Coronary artery (tissue), 2 donors: ENCODE measurements around the gene VMP1.
"Not testable (repeated sequence)": the region's sequence is repeated elsewhere in the genome, so short reads cannot be mapped to it uniquely, and the experiment has no call there.

Experiments used
- DNase-seq: peaks from one replicate; pipeline ENCODE4 v3.0.0-alpha.2; 2017; ENCODE audit warnings: low spot score
- H3K27ac ChIP-seq, 2 donors: fragments of 200-600 bp; sonication (generic); one replicate each; pipeline ENCODE4 v1.5.1; 2016 to 2019
- H3K4me3 ChIP-seq: fragments of 200-600 bp; sonication (generic); 2 replicates; pipeline ENCODE4 v1.5.1; 2016; ENCODE audit warnings: mild to moderate bottlenecking, moderate library complexity
- CTCF ChIP-seq: fragments of 200-600 bp; sonication (generic); IDR thresholded peaks from one replicate; pipeline ENCODE4 v1.5.1; 2019; ENCODE audit warnings: antibody characterized with exemption

Gene VMP1

GRCh38 chr17:59791603-59792457, 84.4 kb downstream of the VMP1 start:
- TF ChIP-seq CTCF = no peak
- no peak for DNase-seq
- H3K27ac ChIP-seq = peak overlapping the region; percentile 28 to 45
- no peak overlapping the region for H3K4me3 ChIP-seq

- H3K4me3 ChIP-seq, DNase-seq, H3K27ac ChIP-seq: not testable (repeated sequence)
These were observed 85.0 kb downstream of the VMP1 start for GRCh38 chr17:59792458-59792823.

GRCh38 chr17:59793205-59793604, 85.8 kb downstream of the VMP1 start:
- no peak for DNase-seq
- H3K27ac ChIP-seq = no peak overlapping the region
- TF ChIP-seq CTCF = no peak
- H3K4me3 ChIP-seq = no peak overlapping the region

GRCh38 chr17:59796138-59796537, 88.7 kb downstream of the VMP1 start:
- Histone ChIP-seq H3K4me3 (no peak overlapping the region), H3K27ac (no peak overlapping the region)
- TF ChIP-seq CTCF = no peak
- DNase-seq = no peak

GRCh38 chr17:59796785-59797205, 89.3 kb downstream of the VMP1 start:
- Histone ChIP-seq H3K4me3 (no peak overlapping the region), H3K27ac (peak overlapping the region; percentile 10 to 70)
- no peak for DNase-seq
- TF ChIP-seq CTCF = no peak

GRCh38 chr17:59798111-59798510, 90.7 kb downstream of the VMP1 start:
- Histone ChIP-seq H3K27ac (peak overlapping the region; percentile 10 to 51), H3K4me3 (no peak overlapping the region)
- no peak for DNase-seq
- no peak for TF ChIP-seq CTCF

- Histone ChIP-seq H3K4me3 (no peak overlapping the region), H3K27ac (no peak overlapping the region)
- TF ChIP-seq CTCF = no peak
- DNase-seq = no peak
These were observed 93.1 kb downstream of the VMP1 start for GRCh38 chr17:59800530-59800942.
